Measurements from ENCODE around the gene IL1B.

IL1B gene

DNA sequence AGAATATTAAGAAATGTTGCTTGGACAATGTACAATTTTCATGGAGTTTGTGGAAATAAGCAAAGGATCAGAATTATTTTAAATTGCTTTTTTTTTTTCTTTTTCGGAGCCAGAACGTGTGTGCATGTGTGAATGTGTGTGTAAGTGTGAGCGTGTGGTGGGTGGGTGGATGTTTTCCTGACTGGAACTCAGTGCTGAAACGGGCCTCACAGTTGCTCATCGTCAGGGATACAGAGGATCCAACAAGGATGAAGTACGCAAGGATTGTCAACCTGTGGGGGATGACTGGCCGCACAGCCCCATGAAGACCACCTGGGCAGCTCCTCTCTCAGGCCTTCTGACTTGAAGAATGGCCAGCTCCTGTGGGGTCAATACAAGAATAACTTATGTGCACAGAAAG, 17.5 kb downstream of the IL1B start:
- TF ChIP-seq SIN3A (IDR thresholded peaks at IDR 0.05; ENCODE audit: borderline replicate concordance, insufficient read depth, low read length), result no peak
- no peak for TF ChIP-seq POLR2AphosphoS5 (IDR thresholded peaks at IDR 0.05; ENCODE audit: low read depth, low read length)
- no peak for TF ChIP-seq REST (IDR thresholded peaks at IDR 0.05; ENCODE audit: insufficient read depth in 1 of 2, low read depth in 2 of 2, low read length in 2 of 2)
- TF ChIP-seq TAF1 (IDR thresholded peaks at IDR 0.05; ENCODE audit: borderline replicate concordance, insufficient read depth, low read length), result no peak

- TF ChIP-seq SIN3A (IDR thresholded peaks at IDR 0.05; ENCODE audit: borderline replicate concordance, insufficient read depth, low read length) (no peak), TAF1 (IDR thresholded peaks at IDR 0.05; ENCODE audit: borderline replicate concordance, insufficient read depth, low read length) (no peak), POLR2AphosphoS5 (IDR thresholded peaks at IDR 0.05; ENCODE audit: low read depth, low read length) (no peak), FOXP2 (optimal IDR thresholded peaks at IDR 0.05; ENCODE audit: borderline replicate concordance, extremely low read depth, extremely low read length, insufficient read depth) (no peak), REST (IDR thresholded peaks at IDR 0.05; ENCODE audit: insufficient read depth in 1 of 2, low read depth in 2 of 2, low read length in 2 of 2) (no peak)
Observed at GRCh38 chr2:112818094-112818902, 18.3 kb downstream of the IL1B start.

DNA sequence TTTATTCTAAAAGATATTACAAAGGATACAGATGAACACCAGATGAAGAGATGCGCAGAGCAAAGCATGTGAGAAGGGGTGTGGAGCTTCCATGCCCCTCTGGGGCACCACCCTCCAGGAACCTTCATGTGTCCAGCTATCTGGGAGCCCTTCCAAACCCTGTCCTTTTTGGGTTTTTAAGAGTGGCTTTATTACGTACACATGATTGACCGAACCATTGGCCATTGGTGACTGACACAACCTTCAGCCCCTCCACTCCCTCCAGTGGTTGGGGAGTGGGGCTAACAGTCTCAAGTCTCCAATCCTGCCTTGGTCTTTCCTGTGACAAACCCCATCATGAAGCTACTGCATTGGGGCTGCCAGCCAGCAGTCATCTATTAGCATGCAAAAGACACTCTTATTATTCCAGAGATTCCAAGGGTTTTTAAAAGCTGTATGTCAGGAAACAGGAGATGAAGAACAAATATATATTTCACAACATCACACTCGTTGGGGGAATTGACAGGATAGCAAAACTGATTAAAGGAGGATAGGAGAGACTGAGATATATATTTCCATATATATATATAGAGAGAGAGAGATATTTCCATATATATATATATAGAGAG, 19.4 kb downstream of the IL1B start:
- TF ChIP-seq FOXP2 (optimal IDR thresholded peaks at IDR 0.05; ENCODE audit: borderline replicate concordance, extremely low read depth, extremely low read length, insufficient read depth) (no peak), SIN3A (IDR thresholded peaks at IDR 0.05; ENCODE audit: borderline replicate concordance, insufficient read depth, low read length) (no peak), REST (IDR thresholded peaks at IDR 0.05; ENCODE audit: insufficient read depth in 1 of 2, low read depth in 2 of 2, low read length in 2 of 2) (no peak), TAF1 (IDR thresholded peaks at IDR 0.05; ENCODE audit: borderline replicate concordance, insufficient read depth, low read length) (no peak), POLR2AphosphoS5 (IDR thresholded peaks at IDR 0.05; ENCODE audit: low read depth, low read length) (no peak)

DNA sequence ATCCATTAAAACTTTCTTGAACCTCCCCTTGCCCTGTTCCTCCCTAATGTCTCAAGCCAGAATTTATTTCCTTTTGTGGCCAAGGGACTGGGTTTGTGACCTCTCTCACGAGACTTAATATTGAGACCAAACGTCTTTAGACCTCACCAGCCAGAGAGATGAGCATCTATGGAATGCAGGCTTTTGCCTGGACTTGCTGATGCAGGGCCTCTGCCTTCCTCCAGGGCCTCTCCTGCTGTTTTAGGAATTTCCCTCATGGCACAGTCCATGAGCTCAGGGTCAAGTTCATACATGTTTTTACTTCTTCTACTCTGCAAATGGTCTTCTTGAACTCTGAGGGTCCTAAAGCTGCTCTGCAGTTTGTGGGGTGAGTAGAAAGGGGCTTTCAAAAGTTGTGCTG, 22.3 kb downstream of the IL1B start:
- no peak for TF ChIP-seq FOXP2 (optimal IDR thresholded peaks at IDR 0.05; ENCODE audit: borderline replicate concordance, extremely low read depth, extremely low read length, insufficient read depth)
- TF ChIP-seq TAF1 (IDR thresholded peaks at IDR 0.05; ENCODE audit: borderline replicate concordance, insufficient read depth, low read length), result no peak
- TF ChIP-seq REST (IDR thresholded peaks at IDR 0.05; ENCODE audit: insufficient read depth in 1 of 2, low read depth in 2 of 2, low read length in 2 of 2), result no peak
- no peak for TF ChIP-seq SIN3A (IDR thresholded peaks at IDR 0.05; ENCODE audit: borderline replicate concordance, insufficient read depth, low read length)
- TF ChIP-seq POLR2AphosphoS5 (IDR thresholded peaks at IDR 0.05; ENCODE audit: low read depth, low read length), result no peak
